ENCODE data around the gene PHF24. TPM values are rescaled to one million over a fixed set of nuclear protein-coding genes. Genes with fewer than 3 reads are reported as not detected.

Gene PHF24
- total and polyA plus RNA-seq, 2 of the 4 experiments (the other 2 are of a cell fraction) = 0.02 TPM; not detected in 1

DNA sequence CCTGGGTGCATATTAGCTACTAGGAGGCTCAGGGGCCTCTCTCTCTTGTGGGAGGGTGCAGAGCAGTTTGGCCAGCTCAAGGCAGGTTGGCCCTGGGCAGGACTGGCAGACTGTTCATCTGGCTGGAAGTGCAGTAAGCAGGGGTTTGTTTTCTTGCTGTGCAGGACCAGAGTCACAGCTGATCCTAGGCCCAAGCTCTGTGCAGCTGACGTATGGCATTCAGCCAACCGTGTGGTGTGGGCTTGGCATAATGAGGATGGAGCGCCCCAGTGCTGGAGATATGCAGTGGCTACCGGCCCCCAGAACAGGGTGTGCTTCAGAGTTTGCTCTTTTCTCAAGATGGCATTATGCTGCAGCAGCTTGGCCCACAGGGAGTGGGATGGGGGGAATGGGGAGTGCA is 31.0 kb upstream of the PHF24 start:
- Histone ChIP-seq H4K8ac (ENCODE audit: low read depth in 2 of 2, low read length in 2 of 2) (no peak overlapping the region), H2AK9ac (replicated peaks; ENCODE audit: low read depth, low read length, poor library complexity) (no peak overlapping the region), H3K27ac (ENCODE audit: insufficient read depth, low read length) (no peak overlapping the region), H3K36me3 (ENCODE audit: control insufficient read depth, insufficient read depth, low read length) (no peaks in the 10 kb centered on the region), H3K9me1 (ENCODE audit: insufficient read depth, low read length) (no peaks in the 10 kb centered on the region), H3K18ac (ENCODE audit: low read depth, low read length) (no peak overlapping the region), H4K91ac (ENCODE audit: insufficient read depth, low read depth, low read length) (no peak overlapping the region), H2BK5ac (ENCODE audit: low read depth, low read length, poor library complexity, severe bottlenecking) (no peak overlapping the region), H3K79me1 (ENCODE audit: low read depth in 1 of 2, low read length in 2 of 2) (no peaks in the 10 kb centered on the region), H4K5ac (ENCODE audit: low read depth, low read length) (no peak overlapping the region), H2AFZ (replicated peaks; ENCODE audit: low read length, poor library complexity) (no peak overlapping the region), H3K4me3 (ENCODE audit: insufficient read depth, low read depth, low read length) (no peak overlapping the region), H2BK20ac (ENCODE audit: low read depth, low read length) (no peak overlapping the region), H3K23ac (ENCODE audit: low read depth, low read length) (no peak overlapping the region), H2AK5ac (ENCODE audit: low read depth, low read length) (no peak overlapping the region), H3K4me1 (ENCODE audit: control insufficient read depth, insufficient read depth, low read length) (no peaks in the 10 kb centered on the region), H3K9me3 (ENCODE audit: control insufficient read depth, insufficient read depth, low read length) (no peaks in the 10 kb centered on the region), H3K9ac (ENCODE audit: low read depth, low read length) (no peak overlapping the region), H2BK120ac (ENCODE audit: low read depth, low read length) (no peak overlapping the region), H3K27me3 (ENCODE audit: control insufficient read depth, insufficient read depth, low read length) (no peaks in the 10 kb centered on the region; the same call in none of the 2 replicates), H3K14ac (replicated peaks; ENCODE audit: low read depth, low read length) (no peak overlapping the region), H2BK15ac (ENCODE audit: low read depth, low read length) (no peak overlapping the region), H3K4me2 (ENCODE audit: low read depth, low read length) (no peak overlapping the region), H3K56ac (ENCODE audit: extremely low read depth, insufficient read depth, low read length) (no peak overlapping the region), H3K4ac (ENCODE audit: low read depth, low read length) (no peak overlapping the region), H4K20me1 (ENCODE audit: insufficient read depth, low read length) (no peaks in the 10 kb centered on the region)
- POLR2A ChIA-PET (ENCODE audit: unreplicated experiment) = no interaction called here
- BruUV-seq (replicated peaks) = no TSS peak
- dilution Hi-C loops (cut with HindIII; ENCODE audit: low sequenced_read_pairs, unreplicated experiment) = no loop called here
- WGBS, 2 experiments (ENCODE audit: extremely low coverage in 2 of 2, insufficient read length in 1 of 2) = 20% methylated on average over 2 of the region's 4 CpGs; no CpG with 5 or more reads in 1 of the 2 experiments
- in situ Hi-C loops (cut with MboI; ENCODE audit: low sequenced_read_pairs) = no loop called here
- TF ChIP-seq POLR2A (IDR thresholded peaks at IDR 0.05; ENCODE audit: low read depth, low read length) (no peak), FOS (IDR thresholded peaks at IDR 0.05; ENCODE audit: low read depth, low read length) (no peak), CHD1 (IDR thresholded peaks at IDR 0.05; ENCODE audit: low read depth, low read length) (no peak), SMC3 (IDR thresholded peaks at IDR 0.05; ENCODE audit: low read depth, low read length) (no peak), CEBPB (IDR thresholded peaks at IDR 0.05; ENCODE audit: low read depth, low read length) (no peak), RCOR1 (IDR thresholded peaks at IDR 0.05; ENCODE audit: insufficient replicate concordance, low read length) (no peak), RAD21 (IDR thresholded peaks at IDR 0.05; ENCODE audit: low read length) (no peak), NFE2L2 (IDR thresholded peaks at IDR 0.05; ENCODE audit: low read depth, low read length) (no peak), BHLHE40 (IDR thresholded peaks at IDR 0.05; ENCODE audit: low read depth, low read length) (no peak), MXI1 (IDR thresholded peaks at IDR 0.05; ENCODE audit: borderline replicate concordance, low read depth, low read length) (no peak), RFX5 (IDR thresholded peaks at IDR 0.05; ENCODE audit: low read depth, low read length) (no peak), MAZ (IDR thresholded peaks at IDR 0.05; ENCODE audit: borderline replicate concordance, low read depth, low read length) (no peak), MAFK (IDR thresholded peaks at IDR 0.05; ENCODE audit: low read depth, low read length) (no peak)
- TF ChIP-seq, protein P1, sequence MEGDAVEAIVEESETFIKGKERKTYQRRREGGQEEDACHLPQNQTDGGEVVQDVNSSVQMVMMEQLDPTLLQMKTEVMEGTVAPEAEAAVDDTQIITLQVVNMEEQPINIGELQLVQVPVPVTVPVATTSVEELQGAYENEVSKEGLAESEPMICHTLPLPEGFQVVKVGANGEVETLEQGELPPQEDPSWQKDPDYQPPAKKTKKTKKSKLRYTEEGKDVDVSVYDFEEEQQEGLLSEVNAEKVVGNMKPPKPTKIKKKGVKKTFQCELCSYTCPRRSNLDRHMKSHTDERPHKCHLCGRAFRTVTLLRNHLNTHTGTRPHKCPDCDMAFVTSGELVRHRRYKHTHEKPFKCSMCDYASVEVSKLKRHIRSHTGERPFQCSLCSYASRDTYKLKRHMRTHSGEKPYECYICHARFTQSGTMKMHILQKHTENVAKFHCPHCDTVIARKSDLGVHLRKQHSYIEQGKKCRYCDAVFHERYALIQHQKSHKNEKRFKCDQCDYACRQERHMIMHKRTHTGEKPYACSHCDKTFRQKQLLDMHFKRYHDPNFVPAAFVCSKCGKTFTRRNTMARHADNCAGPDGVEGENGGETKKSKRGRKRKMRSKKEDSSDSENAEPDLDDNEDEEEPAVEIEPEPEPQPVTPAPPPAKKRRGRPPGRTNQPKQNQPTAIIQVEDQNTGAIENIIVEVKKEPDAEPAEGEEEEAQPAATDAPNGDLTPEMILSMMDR (conservative IDR thresholded peaks at IDR 0.05; ENCODE audit: low read depth, low read length) = no peak
- TF ChIP-seq, protein P2, sequence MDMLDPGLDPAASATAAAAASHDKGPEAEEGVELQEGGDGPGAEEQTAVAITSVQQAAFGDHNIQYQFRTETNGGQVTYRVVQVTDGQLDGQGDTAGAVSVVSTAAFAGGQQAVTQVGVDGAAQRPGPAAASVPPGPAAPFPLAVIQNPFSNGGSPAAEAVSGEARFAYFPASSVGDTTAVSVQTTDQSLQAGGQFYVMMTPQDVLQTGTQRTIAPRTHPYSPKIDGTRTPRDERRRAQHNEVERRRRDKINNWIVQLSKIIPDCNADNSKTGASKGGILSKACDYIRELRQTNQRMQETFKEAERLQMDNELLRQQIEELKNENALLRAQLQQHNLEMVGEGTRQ (IDR thresholded peaks at IDR 0.05; ENCODE audit: low read depth, low read length) = no peak
- TF ChIP-seq, protein P3, sequence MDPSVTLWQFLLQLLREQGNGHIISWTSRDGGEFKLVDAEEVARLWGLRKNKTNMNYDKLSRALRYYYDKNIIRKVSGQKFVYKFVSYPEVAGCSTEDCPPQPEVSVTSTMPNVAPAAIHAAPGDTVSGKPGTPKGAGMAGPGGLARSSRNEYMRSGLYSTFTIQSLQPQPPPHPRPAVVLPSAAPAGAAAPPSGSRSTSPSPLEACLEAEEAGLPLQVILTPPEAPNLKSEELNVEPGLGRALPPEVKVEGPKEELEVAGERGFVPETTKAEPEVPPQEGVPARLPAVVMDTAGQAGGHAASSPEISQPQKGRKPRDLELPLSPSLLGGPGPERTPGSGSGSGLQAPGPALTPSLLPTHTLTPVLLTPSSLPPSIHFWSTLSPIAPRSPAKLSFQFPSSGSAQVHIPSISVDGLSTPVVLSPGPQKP (IDR thresholded peaks at IDR 0.05; ENCODE audit: borderline replicate concordance, low read depth, low read length) = no peak
- intact Hi-C loops (cut with micrococcal nuclease) = no loop called here
- ATAC-seq (ENCODE audit: low read depth) (no peak), DNase-seq (no peak)
- CTCF ChIA-PET = no interaction called here
